HepG2 (cell line): ENCODE measurements around the gene ILKAP. TPM values are rescaled to one million over a fixed set of nuclear protein-coding genes. Genes with fewer than 3 reads are reported as not detected.

Source experiments
- FOXA3 ChIP-seq: IDR thresholded peaks from 2 replicates; pipeline ENCODE4 v1.6.1; 2016; ENCODE audit warnings: missing genetic modification reagents, missing compliant biosample characterization
- FOXJ3 ChIP-seq: sonication (generic); formaldehyde crosslinking; IDR thresholded peaks from 2 replicates; pipeline ENCODE4 v1.4.0; 2020; ENCODE audit warnings: missing genetic modification reagents, mild to moderate bottlenecking, borderline replicate concordance
- NFKB2 ChIP-seq: sonication (generic); formaldehyde crosslinking; IDR thresholded peaks from 2 replicates; pipeline ENCODE4 v1.4.0; 2020; ENCODE audit warnings: missing genetic modification reagents, borderline replicate concordance
- RCOR2 ChIP-seq: IDR thresholded peaks from 2 replicates; pipeline ENCODE4 v1.6.1; 2016; ENCODE audit warnings: missing biosample characterization, missing genetic modification reagents
- STAT5B ChIP-seq: sonication (generic); formaldehyde crosslinking; IDR thresholded peaks from 2 replicates; pipeline ENCODE4 v1.4.0; 2020; ENCODE audit warnings: missing genetic modification reagents
- TMF1 ChIP-seq: sonication (generic); formaldehyde crosslinking; IDR thresholded peaks from 2 replicates; pipeline ENCODE4 v1.8.1; 2022; ENCODE audit warnings: low read depth, missing genetic modification reagents
- ZNF879 ChIP-seq: sonication (generic); formaldehyde crosslinking; IDR thresholded peaks from 2 replicates; pipeline ENCODE4 v1.8.1; 2023; ENCODE audit warnings: missing genetic modification reagents
- polyA plus RNA-seq, 8 experiments: library from polyadenylated mRNA; depleted of rRNA in 3 of 8; stranded (reverse) in 7 of 8; unstranded in 1 of 8; fragments of >200 nt; fragmentation: Illumina TruSeq in 4 of 8; extraction: Trizol in 4 of 8; gene quantifications; 2 replicates each; pipeline versions ENCODE4 v1.2.1 to v1.2.3, GENCODE V29; 2011 to 2016; ENCODE audit warnings: low read depth in 4 of 8, missing spikeins in 1 of 8, mixed read lengths in 1 of 8; ENCODE audit not compliant: insufficient read depth in 1 of 8
- total RNA-seq, 5 experiments: library from RNA; depleted of rRNA; stranded (reverse); fragments of >200 nt; fragmentation: Illumina TruSeq; extraction: Trizol; gene quantifications; 2 replicates each; pipeline ENCODE4 v1.2.3, GENCODE V29; 2016; ENCODE audit warnings: low read depth in 1 of 5
- TF ChIP-seq, protein P1 (sequence below): sonication (generic); formaldehyde crosslinking; IDR thresholded peaks from 2 replicates; pipeline ENCODE4 v1.8.1; 2023; ENCODE audit warnings: mild to moderate bottlenecking, missing genetic modification reagents
- TF ChIP-seq, protein P2 (sequence below): sonication (generic); formaldehyde crosslinking; IDR thresholded peaks from 2 replicates; pipeline ENCODE4 v1.8.1; 2023; ENCODE audit warnings: mild to moderate bottlenecking, moderate library complexity, missing genetic modification reagents
- TF ChIP-seq, protein P3 (sequence below): sonication (generic); formaldehyde crosslinking; IDR thresholded peaks from 2 replicates; pipeline ENCODE4 v1.8.0; 2022; ENCODE audit warnings: missing genetic modification reagents, mild to moderate bottlenecking, borderline replicate concordance
- TF ChIP-seq, protein P4 (sequence below): sonication (generic); formaldehyde crosslinking; IDR thresholded peaks from 2 replicates; pipeline ENCODE4 v1.4.0; 2020; ENCODE audit warnings: missing genetic modification reagents
- TF ChIP-seq, protein P5 (sequence below): IDR thresholded peaks from 2 replicates; pipeline ENCODE4 v1.6.1; 2016; ENCODE audit warnings: low read depth, control low read depth
- TF ChIP-seq, protein P6 (sequence below): IDR thresholded peaks from 2 replicates; pipeline ENCODE4 v1.6.1; 2016; ENCODE audit warnings: low read depth, borderline replicate concordance
- TF ChIP-seq, protein P7 (sequence below): sonication (generic); formaldehyde crosslinking; IDR thresholded peaks from 2 replicates; pipeline ENCODE4 v1.4.0; 2020; ENCODE audit warnings: mild to moderate bottlenecking, missing genetic modification reagents

Gene ILKAP
- total and polyA plus RNA-seq, 2 of the 13 experiments (the other 11 are each of a cell fraction or from before 2014, with no cell fraction given): 29.6 to 33.1 TPM

DNA sequence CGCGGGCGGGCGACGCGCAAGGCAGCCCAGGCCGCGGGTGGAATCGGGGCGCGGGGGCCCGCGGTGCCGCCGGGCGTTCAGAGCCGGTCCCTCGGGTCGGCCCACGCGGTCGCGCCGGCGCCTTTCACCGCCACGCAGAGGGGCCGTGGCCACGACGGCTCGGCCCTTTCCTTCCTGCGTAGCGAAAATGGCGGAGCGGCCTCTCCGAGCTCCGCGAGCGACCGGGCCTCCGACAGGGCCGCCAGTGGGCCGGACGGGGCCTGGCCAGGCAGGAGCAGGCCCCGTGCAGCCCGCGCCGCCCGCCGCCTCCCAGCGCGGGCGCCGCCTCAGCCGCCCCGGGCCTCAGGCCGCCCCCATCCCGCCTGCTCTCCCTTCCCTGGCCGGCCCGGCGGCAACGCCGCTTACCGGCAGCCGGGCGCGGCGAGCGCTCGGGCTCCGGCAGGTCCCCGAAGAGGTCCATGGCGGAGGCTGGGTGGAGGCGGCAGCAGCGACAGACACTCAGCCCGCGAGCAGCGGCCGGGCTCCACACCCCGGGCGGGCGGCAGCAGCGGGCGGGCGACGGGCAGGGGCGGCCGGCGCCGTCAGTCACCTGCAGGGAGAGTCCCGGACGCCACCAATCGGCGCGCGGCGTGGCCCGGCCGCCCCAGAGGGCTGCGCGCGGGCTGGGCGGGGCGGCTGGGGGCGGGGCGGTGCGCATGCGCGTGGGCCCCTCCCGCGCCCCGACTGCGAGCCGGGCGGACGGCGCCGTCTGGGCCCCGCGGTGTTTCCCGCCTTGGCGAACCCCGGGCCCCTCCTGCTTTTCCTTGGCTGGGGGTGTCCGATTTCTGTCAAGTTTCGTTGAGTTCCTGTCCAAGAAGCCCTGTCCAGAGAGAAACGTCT, at the start of gene ILKAP (continued):
- TF ChIP-seq, protein P1, sequence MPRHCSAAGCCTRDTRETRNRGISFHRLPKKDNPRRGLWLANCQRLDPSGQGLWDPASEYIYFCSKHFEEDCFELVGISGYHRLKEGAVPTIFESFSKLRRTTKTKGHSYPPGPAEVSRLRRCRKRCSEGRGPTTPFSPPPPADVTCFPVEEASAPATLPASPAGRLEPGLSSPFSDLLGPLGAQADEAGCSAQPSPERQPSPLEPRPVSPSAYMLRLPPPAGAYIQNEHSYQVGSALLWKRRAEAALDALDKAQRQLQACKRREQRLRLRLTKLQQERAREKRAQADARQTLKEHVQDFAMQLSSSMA (CRISPR knock-in tag): peak; percentile 55; the same call in 1 of the 2 replicates
- TF ChIP-seq STAT5B (CRISPR knock-in tag): 0 out of 2 replicates have a peak, but pooled peaks have one; percentile 11
- TF ChIP-seq, protein P2, sequence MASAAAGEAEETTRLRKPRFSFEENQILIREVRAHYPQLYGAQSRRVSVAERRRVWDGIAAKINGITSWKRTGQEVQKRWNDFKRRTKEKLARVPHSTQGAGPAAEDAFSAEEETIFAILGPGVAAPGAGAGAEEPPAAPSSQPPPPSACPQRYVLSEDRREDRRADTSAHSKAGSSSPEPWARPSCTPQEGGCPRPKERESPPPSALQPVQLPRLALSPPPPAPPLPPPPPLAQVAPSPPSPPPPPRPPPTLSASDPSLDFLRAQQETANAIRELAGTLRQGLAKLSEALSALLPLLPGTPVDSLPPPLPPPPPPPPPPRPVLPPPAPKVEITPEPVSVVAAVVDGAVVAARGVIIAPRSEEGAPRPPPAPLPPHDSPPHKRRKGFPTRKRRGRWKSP: no peak
- peak; percentile 68; the same call in 1 of the 2 replicates for TF ChIP-seq NFKB2 (CRISPR knock-in tag)
- 0 out of 2 replicates have a peak, but pooled peaks have one; percentile 0 for TF ChIP-seq ZNF879 (CRISPR knock-in tag)
- no peak for TF ChIP-seq RCOR2 (CRISPR knock-in tag)
- TF ChIP-seq, protein P3, sequence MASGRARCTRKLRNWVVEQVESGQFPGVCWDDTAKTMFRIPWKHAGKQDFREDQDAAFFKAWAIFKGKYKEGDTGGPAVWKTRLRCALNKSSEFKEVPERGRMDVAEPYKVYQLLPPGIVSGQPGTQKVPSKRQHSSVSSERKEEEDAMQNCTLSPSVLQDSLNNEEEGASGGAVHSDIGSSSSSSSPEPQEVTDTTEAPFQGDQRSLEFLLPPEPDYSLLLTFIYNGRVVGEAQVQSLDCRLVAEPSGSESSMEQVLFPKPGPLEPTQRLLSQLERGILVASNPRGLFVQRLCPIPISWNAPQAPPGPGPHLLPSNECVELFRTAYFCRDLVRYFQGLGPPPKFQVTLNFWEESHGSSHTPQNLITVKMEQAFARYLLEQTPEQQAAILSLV (CRISPR knock-in tag): 0 out of 2 replicates have a peak, but pooled peaks have one; percentile 10
- TF ChIP-seq FOXA3 (CRISPR knock-in tag): no peak
- TF ChIP-seq, protein P4, sequence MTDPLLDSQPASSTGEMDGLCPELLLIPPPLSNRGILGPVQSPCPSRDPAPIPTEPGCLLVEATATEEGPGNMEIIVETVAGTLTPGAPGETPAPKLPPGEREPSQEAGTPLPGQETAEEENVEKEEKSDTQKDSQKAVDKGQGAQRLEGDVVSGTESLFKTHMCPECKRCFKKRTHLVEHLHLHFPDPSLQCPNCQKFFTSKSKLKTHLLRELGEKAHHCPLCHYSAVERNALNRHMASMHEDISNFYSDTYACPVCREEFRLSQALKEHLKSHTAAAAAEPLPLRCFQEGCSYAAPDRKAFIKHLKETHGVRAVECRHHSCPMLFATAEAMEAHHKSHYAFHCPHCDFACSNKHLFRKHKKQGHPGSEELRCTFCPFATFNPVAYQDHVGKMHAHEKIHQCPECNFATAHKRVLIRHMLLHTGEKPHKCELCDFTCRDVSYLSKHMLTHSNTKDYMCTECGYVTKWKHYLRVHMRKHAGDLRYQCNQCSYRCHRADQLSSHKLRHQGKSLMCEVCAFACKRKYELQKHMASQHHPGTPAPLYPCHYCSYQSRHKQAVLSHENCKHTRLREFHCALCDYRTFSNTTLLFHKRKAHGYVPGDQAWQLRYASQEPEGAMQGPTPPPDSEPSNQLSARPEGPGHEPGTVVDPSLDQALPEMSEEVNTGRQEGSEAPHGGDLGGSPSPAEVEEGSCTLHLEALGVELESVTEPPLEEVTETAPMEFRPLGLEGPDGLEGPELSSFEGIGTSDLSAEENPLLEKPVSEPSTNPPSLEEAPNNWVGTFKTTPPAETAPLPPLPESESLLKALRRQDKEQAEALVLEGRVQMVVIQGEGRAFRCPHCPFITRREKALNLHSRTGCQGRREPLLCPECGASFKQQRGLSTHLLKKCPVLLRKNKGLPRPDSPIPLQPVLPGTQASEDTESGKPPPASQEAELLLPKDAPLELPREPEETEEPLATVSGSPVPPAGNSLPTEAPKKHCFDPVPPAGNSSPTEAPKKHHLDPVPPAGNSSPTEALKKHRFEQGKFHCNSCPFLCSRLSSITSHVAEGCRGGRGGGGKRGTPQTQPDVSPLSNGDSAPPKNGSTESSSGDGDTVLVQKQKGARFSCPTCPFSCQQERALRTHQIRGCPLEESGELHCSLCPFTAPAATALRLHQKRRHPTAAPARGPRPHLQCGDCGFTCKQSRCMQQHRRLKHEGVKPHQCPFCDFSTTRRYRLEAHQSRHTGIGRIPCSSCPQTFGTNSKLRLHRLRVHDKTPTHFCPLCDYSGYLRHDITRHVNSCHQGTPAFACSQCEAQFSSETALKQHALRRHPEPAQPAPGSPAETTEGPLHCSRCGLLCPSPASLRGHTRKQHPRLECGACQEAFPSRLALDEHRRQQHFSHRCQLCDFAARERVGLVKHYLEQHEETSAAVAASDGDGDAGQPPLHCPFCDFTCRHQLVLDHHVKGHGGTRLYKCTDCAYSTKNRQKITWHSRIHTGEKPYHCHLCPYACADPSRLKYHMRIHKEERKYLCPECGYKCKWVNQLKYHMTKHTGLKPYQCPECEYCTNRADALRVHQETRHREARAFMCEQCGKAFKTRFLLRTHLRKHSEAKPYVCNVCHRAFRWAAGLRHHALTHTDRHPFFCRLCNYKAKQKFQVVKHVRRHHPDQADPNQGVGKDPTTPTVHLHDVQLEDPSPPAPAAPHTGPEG (CRISPR knock-in tag): peak; percentile 93
- TF ChIP-seq, protein P5, sequence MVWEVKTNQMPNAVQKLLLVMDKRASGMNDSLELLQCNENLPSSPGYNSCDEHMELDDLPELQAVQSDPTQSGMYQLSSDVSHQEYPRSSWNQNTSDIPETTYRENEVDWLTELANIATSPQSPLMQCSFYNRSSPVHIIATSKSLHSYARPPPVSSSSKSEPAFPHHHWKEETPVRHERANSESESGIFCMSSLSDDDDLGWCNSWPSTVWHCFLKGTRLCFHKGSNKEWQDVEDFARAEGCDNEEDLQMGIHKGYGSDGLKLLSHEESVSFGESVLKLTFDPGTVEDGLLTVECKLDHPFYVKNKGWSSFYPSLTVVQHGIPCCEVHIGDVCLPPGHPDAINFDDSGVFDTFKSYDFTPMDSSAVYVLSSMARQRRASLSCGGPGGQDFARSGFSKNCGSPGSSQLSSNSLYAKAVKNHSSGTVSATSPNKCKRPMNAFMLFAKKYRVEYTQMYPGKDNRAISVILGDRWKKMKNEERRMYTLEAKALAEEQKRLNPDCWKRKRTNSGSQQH: peak; percentile 77; the same call in 1 of the 2 replicates
- TF ChIP-seq FOXJ3 (CRISPR knock-in tag): no peak
- TF ChIP-seq, protein P6, sequence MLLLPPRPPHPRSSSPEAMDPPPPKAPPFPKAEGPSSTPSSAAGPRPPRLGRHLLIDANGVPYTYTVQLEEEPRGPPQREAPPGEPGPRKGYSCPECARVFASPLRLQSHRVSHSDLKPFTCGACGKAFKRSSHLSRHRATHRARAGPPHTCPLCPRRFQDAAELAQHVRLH: peak; percentile 32; the same call in 1 of the 2 replicates
- TF ChIP-seq TMF1 (CRISPR knock-in tag): peak; percentile 82; the same call in 1 of the 2 replicates
- TF ChIP-seq, protein P7, sequence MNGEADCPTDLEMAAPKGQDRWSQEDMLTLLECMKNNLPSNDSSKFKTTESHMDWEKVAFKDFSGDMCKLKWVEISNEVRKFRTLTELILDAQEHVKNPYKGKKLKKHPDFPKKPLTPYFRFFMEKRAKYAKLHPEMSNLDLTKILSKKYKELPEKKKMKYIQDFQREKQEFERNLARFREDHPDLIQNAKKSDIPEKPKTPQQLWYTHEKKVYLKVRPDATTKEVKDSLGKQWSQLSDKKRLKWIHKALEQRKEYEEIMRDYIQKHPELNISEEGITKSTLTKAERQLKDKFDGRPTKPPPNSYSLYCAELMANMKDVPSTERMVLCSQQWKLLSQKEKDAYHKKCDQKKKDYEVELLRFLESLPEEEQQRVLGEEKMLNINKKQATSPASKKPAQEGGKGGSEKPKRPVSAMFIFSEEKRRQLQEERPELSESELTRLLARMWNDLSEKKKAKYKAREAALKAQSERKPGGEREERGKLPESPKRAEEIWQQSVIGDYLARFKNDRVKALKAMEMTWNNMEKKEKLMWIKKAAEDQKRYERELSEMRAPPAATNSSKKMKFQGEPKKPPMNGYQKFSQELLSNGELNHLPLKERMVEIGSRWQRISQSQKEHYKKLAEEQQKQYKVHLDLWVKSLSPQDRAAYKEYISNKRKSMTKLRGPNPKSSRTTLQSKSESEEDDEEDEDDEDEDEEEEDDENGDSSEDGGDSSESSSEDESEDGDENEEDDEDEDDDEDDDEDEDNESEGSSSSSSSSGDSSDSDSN: peak; percentile 88
